ENCODE measurements around the gene GALNT18.

GALNT18 gene

GRCh38 chr11:11565636-11566035 lies 56.2 kb downstream of the GALNT18 start:
- DNase-seq = no peak
- no peak for ATAC-seq

- DNase-seq = no peak
- ATAC-seq = no peak
These were observed 58.4 kb downstream of the GALNT18 start for GRCh38 chr11:11563200-11563975.

GRCh38 chr11:11561991-11562390 lies 59.8 kb downstream of the GALNT18 start:
- ATAC-seq (no peak), DNase-seq (no peak)

GRCh38 chr11:11558826-11559225 lies 63.0 kb downstream of the GALNT18 start:
- ATAC-seq = no peak
- DNase-seq = no peak

- ATAC-seq (no peak), DNase-seq (no peak)
These were observed 63.4 kb downstream of the GALNT18 start for GRCh38 chr11:11558396-11558795.

- DNase-seq (no peak), ATAC-seq (no peak)
These were observed 66.6 kb downstream of the GALNT18 start for GRCh38 chr11:11555208-11555607.

- ATAC-seq = no peak
- DNase-seq = no peak
These were observed 68.2 kb downstream of the GALNT18 start for GRCh38 chr11:11553573-11553972.

GRCh38 chr11:11552529-11553087 lies 69.2 kb downstream of the GALNT18 start:
- no peak for DNase-seq
- no peak for ATAC-seq

GRCh38 chr11:11550534-11550933 lies 71.3 kb downstream of the GALNT18 start:
- no peak for ATAC-seq
- no peak for DNase-seq

GRCh38 chr11:11545285-11546275 lies 76.2 kb downstream of the GALNT18 start:
- ATAC-seq (no peak), DNase-seq (no peak)

GRCh38 chr11:11543656-11544055 lies 78.1 kb downstream of the GALNT18 start:
- DNase-seq = no peak

GRCh38 chr11:11540157-11540556 lies 81.6 kb downstream of the GALNT18 start:
- ATAC-seq = no peak
- DNase-seq = no peak

More at GRCh38 chr11:11543656-11544055, 78.1 kb downstream of the GALNT18 start:
- ATAC-seq = no peak

- ATAC-seq (no peak), DNase-seq (no peak)
These were observed 83.4 kb downstream of the GALNT18 start for GRCh38 chr11:11538277-11538960.

- DNase-seq = no peak
- ATAC-seq = no peak
These were observed 83.9 kb downstream of the GALNT18 start for GRCh38 chr11:11537871-11538270.

GRCh38 chr11:11537372-11537771 lies 84.4 kb downstream of the GALNT18 start:
- ATAC-seq (no peak), DNase-seq (no peak)

- no peak for ATAC-seq
- no peak for DNase-seq
These were observed 85.2 kb downstream of the GALNT18 start for GRCh38 chr11:11536650-11537049.

- DNase-seq = no peak
- ATAC-seq = no peak
These were observed 86.2 kb downstream of the GALNT18 start for GRCh38 chr11:11535611-11536010.

- ATAC-seq = no peak
- DNase-seq = no peak
These were observed 86.8 kb downstream of the GALNT18 start for GRCh38 chr11:11534981-11535380.

GRCh38 chr11:11533751-11534150 lies 88.1 kb downstream of the GALNT18 start:
- DNase-seq (no peak), ATAC-seq (no peak)

GRCh38 chr11:11533057-11533456 lies 88.7 kb downstream of the GALNT18 start:
- DNase-seq = no peak
- no peak for ATAC-seq

GRCh38 chr11:11532574-11532973 lies 89.2 kb downstream of the GALNT18 start:
- no peak for DNase-seq
- ATAC-seq = no peak

Data from stimulated activated naive CD8-positive, alpha-beta T cell treated with anti-CD3 and anti-CD28 coated beads, Interleukin-15, Interleukin-2, amounts not matched to agents 100 U/mL and 50 U/mL, for 24 hours (primary cell).